ENCODE results near the gene GALNT6.

- TF ChIP-seq FOXP2 (optimal IDR thresholded peaks at IDR 0.05; ENCODE audit: borderline replicate concordance, extremely low read depth, extremely low read length, insufficient read depth), result no peak
- TF ChIP-seq, protein P1, sequence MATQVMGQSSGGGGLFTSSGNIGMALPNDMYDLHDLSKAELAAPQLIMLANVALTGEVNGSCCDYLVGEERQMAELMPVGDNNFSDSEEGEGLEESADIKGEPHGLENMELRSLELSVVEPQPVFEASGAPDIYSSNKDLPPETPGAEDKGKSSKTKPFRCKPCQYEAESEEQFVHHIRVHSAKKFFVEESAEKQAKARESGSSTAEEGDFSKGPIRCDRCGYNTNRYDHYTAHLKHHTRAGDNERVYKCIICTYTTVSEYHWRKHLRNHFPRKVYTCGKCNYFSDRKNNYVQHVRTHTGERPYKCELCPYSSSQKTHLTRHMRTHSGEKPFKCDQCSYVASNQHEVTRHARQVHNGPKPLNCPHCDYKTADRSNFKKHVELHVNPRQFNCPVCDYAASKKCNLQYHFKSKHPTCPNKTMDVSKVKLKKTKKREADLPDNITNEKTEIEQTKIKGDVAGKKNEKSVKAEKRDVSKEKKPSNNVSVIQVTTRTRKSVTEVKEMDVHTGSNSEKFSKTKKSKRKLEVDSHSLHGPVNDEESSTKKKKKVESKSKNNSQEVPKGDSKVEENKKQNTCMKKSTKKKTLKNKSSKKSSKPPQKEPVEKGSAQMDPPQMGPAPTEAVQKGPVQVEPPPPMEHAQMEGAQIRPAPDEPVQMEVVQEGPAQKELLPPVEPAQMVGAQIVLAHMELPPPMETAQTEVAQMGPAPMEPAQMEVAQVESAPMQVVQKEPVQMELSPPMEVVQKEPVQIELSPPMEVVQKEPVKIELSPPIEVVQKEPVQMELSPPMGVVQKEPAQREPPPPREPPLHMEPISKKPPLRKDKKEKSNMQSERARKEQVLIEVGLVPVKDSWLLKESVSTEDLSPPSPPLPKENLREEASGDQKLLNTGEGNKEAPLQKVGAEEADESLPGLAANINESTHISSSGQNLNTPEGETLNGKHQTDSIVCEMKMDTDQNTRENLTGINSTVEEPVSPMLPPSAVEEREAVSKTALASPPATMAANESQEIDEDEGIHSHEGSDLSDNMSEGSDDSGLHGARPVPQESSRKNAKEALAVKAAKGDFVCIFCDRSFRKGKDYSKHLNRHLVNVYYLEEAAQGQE (IDR thresholded peaks at IDR 0.05; ENCODE audit: insufficient read depth in 1 of 2, low read depth in 2 of 2, low read length in 2 of 2), result no peak
Observed at GRCh38 chr12:51401900-51402299, 10.7 kb upstream of the GALNT6 start.
